ENCODE data around the gene NEDD8.

- no peak for TF ChIP-seq EP300 (IDR thresholded peaks at IDR 0.05)
- no peak for TF ChIP-seq POLR2A (IDR thresholded peaks at IDR 0.05)
- TF ChIP-seq CTCF (IDR thresholded peaks at IDR 0.05): no peak
Measured at GRCh38 chr14:24207625-24208024, 24.5 kb downstream of the NEDD8 start.
